H54 (cell line): ENCODE data around the gene PTDSS2.

Source experiments
- DNase-seq: peaks from one replicate; pipeline ENCODE4 v3.0.0; 2011; ENCODE audit warnings: low spot score, mixed read lengths; ENCODE audit not compliant: insufficient read length
- FAIRE-seq: peaks from 3 replicates; lab custom pipeline; 2011; peaks lifted over from hg19 to GRCh38; lab: Jason Lieb, UNC
- POLR2A ChIP-seq: IDR thresholded peaks from 2 replicates; pipeline ENCODE4 v1.6.1; 2011; ENCODE audit warnings: low read depth, mild to moderate bottlenecking, low read length

PTDSS2 gene

GRCh38 chr11:471468-472145 is 21.5 kb downstream of the PTDSS2 start:
- no peak for TF ChIP-seq POLR2A
- FAIRE-seq (no peak), DNase-seq (no peak)

DNA sequence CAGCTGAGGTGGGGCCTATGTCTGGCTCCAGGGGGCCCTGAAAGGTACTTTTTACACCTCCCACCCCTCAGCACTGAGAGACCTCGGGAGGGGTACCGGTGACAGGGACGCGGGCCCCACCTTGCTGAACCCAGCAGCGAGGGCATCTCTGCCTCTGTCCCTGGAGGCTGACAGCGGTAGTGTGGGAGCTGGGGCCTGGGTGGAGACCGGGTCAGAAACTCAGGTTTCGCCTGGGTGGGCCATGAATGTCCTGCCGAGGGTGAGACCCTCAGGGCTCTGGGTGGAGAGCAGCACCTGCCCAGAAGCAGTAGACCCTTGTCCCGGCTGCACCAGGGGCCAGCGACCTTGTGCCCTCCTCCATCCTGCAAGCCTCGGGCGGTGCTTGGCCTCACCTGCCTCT is 22.2 kb downstream of the PTDSS2 start:
- DNase-seq: no peak
- FAIRE-seq: no peak

GRCh38 chr11:472816-473215 is 22.7 kb downstream of the PTDSS2 start:
- FAIRE-seq: no peak
- TF ChIP-seq POLR2A: no peak
- no peak for DNase-seq

More for the DNA sequence above, 22.2 kb downstream of the PTDSS2 start:
- no peak for TF ChIP-seq POLR2A

- DNase-seq (no peak), FAIRE-seq (no peak)
- no peak for TF ChIP-seq POLR2A
These were observed 23.3 kb downstream of the PTDSS2 start for GRCh38 chr11:473415-473814.

GRCh38 chr11:473962-474785 is 24.1 kb downstream of the PTDSS2 start:
- no peak for FAIRE-seq
- TF ChIP-seq POLR2A: no peak
- DNase-seq: no peak

- DNase-seq (no peak), FAIRE-seq (peak; percentile 41)
- no peak for TF ChIP-seq POLR2A
These were observed 24.9 kb downstream of the PTDSS2 start for GRCh38 chr11:474914-475506.

- no peak for FAIRE-seq
- no peak for TF ChIP-seq POLR2A
- DNase-seq: no peak
These were observed 25.9 kb downstream of the PTDSS2 start for GRCh38 chr11:475941-476340.

- DNase-seq (no peak), FAIRE-seq (no peak)
- no peak for TF ChIP-seq POLR2A
These were observed 26.3 kb downstream of the PTDSS2 start for GRCh38 chr11:476416-476815.

GRCh38 chr11:477052-477715 is 27.1 kb downstream of the PTDSS2 start:
- DNase-seq (no peak), FAIRE-seq (no peak)
- TF ChIP-seq POLR2A: no peak

- no peak for DNase-seq
- TF ChIP-seq POLR2A: no peak
- no peak for FAIRE-seq
These were observed 29.2 kb downstream of the PTDSS2 start for GRCh38 chr11:479311-479710.

DNA sequence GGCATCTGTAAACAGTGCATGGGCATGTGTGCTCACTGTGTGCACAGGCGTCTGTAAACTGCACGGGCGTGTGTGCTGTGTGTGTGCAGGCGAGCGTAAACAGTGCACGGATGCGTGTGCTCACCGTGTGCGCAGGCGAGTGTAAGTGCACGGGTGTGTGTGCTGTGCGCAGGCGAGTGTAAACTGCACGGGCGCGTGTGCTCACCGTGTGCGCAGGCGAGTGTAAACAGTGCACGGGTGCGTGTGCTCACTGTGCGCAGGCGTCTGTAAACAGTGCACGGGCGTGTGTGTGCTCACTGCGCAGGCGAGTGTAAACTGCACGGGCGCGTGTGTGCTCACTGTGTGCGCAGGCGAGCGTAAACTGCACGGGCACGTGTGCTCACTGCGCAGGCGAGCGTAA is 34.5 kb downstream of the PTDSS2 start:
- no peak for FAIRE-seq
- no peak for DNase-seq
- no peak for TF ChIP-seq POLR2A

GRCh38 chr11:486189-486588 is 36.1 kb downstream of the PTDSS2 start:
- FAIRE-seq (no peak), DNase-seq (no peak)
- no peak for TF ChIP-seq POLR2A

- FAIRE-seq (no peak), DNase-seq (no peak)
- no peak for TF ChIP-seq POLR2A
These were observed 37.5 kb downstream of the PTDSS2 start for GRCh38 chr11:487571-488021.

- FAIRE-seq (no peak), DNase-seq (no peak)
- TF ChIP-seq POLR2A: no peak
These were observed 38.0 kb downstream of the PTDSS2 start for GRCh38 chr11:488062-488461.
